Left cardiac atrium (tissue), 4 donors: ENCODE measurements around the gene TSSC4. TPM values are rescaled to one million over a fixed set of nuclear protein-coding genes. Genes with fewer than 3 reads are reported as not detected.

Experiments
- ATAC-seq, 2 donors: fragments of 200-7000 bp; cut with Tn5 transposase; one replicate each; pipeline ENCODE4 v1.9.1; 2020; ENCODE audit warnings: mild to moderate bottlenecking in 2 of 2, moderate library complexity in 2 of 2
- DNase-seq: peaks from one replicate; pipeline ENCODE4 v3.0.0-alpha.2; 2020
- intact Hi-C, 2 donors: fragments of 100-400 bp; cut with DNase I; formaldehyde crosslinking; loops; one replicate each; pipeline versions ENCODE4 v1.14.1 to v1.15.1; 2022 to 2023
- total RNA-seq, 2 donors: library from RNA; stranded (reverse); fragmentation: NEBNext Ultra II Directional; extraction: Animal tissue kit (Norgen Biotek cat#: 25700); gene quantifications; one replicate each; pipeline ENCODE4 v1.2.1, GENCODE V29; 2021
- donor health status: DM: no; HTN: yes; CAD: no.
- donor health status: DM: no; HTN: yes; CAD: no; lungs with severe emphysema.
- donor health status: DM: yes; HTN: yes; CAD: no.
- donor health status: Dilated cardiomyopathy.

TSSC4 gene
- total RNA-seq, 2 donors from 2014 or later = 34.9 to 45.7 TPM

- intact Hi-C loops = no loop called here
- DNase-seq (no peak), ATAC-seq (no peak)
These were observed 6.4 kb upstream of the TSSC4 start for GRCh38 chr11:2393941-2394817.

DNA sequence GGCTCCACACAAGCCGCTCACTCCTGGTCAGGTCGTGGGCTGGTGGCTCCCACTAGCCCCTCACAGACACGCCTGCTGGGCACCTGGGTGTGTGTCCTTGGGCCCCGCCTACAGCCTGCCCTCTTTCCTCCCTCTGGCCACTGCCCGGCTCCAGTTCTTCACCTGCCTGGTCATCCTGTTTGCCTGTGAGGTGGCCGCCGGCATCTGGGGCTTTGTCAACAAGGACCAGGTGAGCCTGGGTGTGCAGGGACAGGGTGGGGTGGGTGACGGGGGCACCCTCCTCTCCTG, 5.8 kb upstream of the TSSC4 start:
- ATAC-seq = no peak
- DNase-seq = no peak
- intact Hi-C loops = no loop called here

- ATAC-seq (no peak), DNase-seq (no peak)
- intact Hi-C loops = no loop called here
These were observed 5.3 kb upstream of the TSSC4 start for GRCh38 chr11:2395211-2395730.

DNA sequence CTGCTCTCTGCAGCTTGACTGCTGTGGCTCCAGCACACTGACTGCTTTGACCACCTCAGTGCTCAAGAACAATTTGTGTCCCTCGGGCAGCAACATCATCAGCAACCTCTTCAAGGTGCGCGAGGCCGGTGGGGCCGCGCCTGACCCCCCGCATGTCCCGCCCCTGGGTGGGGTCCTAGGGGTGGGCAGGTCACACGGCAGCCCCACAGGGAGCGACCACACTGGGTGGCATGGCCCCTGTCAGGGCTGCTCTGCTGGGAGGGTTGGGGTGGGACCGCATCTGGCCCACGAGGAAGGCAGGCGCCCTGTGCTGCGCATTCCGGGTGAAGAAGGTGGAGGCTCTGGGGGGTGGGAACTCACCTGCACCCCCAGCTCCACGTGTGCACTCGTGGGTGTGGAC, 4.7 kb upstream of the TSSC4 start:
- intact Hi-C loops = no loop called here
- ATAC-seq (no peak), DNase-seq (no peak)

- no peak for DNase-seq
- intact Hi-C loops = no loop called here
- ATAC-seq = no peak
These were observed 4.1 kb upstream of the TSSC4 start for GRCh38 chr11:2396471-2396870.

- ATAC-seq = no peak
- intact Hi-C loops = no loop called here
- DNase-seq = no peak
These were observed 3.5 kb upstream of the TSSC4 start for GRCh38 chr11:2397005-2397404.

DNA sequence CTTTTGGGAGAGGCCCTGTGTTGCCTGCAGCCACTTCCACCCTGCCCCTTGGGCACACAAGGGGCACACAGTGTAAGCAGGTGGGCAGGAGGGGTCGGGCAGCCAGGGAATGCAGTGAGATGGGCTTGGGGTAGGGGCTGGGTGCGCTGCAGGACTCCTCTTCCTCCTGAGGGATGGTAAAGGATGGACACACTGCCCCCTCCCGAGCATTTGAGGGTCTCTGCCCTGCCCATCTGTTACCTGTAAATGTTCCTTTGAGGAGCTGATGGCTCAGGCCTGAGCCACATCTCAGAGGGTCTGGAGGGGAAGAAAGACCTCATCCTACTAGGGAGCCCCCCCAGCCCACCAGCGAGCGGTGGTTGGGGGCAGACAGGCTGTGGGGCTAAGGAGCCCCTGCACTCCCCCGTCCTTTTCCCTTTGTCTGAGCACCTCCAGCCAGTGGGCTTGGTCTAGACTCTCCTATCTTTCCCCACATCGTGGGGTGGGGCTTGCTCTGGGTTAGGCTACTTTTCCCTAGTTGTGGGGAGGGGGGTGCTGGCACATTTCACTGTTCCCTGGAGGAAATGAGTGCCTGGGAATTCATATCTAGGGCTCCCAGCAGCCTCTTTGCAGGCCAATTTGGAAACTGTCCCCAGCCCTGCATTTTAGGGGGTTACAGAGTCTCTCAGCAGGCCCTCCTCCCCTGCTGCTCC, 1.7 kb upstream of the TSSC4 start:
- DNase-seq (no peak), ATAC-seq (no peak)
- intact Hi-C loops = no loop called here

GRCh38 chr11:2399488-2400068, 972 bp upstream of the TSSC4 start:
- intact Hi-C loops = no loop called here
- DNase-seq = no peak
- ATAC-seq = peak in 1 of 2 donors; percentile 2

GRCh38 chr11:2400762-2401435, 349 bp downstream of the TSSC4 start:
- DNase-seq (no peak), ATAC-seq (peak; percentile 6 to 7)
- intact Hi-C loops = no loop called here

DNA sequence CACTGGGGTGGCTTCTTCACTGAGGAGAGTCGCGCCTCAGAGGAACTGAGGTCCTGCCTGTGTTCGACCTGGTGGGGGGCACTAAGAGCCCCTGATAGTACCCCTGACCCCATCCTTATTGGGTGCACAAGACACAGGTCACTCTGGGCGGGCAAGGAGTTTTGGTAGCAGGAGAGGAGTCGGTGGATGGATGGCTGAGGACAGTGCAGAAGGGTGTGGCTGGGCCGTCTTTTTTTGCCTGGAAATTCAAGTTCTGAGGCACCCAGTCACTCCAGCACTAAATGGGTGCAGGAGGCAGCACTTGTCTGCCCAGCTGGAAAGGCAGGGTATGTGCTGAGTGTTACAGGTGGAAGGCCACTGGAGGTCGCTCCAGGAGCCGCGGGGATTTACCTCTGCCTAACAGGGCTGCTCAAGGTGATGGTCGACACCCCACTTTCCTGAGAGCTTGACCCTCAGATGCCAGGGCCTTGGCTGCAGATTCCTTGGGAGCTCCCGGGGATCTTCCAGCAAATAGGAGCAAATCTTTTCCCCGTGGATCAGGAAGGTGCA, 960 bp downstream of the TSSC4 start:
- intact Hi-C loops = no loop called here
- ATAC-seq (no peak), DNase-seq (no peak)

DNA sequence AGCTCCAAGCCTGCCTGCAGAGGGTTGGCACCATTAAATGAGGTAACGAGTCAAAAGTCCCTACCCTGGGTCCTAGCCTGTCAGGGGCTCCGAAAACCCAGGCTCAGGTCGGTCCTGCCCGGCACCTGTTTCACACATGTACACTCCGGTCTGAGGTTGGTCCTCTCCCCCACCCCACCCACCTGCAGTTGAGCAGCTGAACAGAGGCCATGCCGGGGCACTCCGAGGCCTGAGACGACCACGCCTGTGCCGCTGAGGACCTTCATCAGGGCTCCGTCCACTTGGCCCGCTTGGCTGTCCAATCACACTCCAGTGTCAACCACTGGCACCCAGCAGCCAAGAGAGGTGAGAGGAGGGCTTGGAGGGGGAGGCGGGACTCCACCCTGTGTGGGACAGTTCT, 1.6 kb downstream of the TSSC4 start:
- ATAC-seq (no peak), DNase-seq (no peak)
- intact Hi-C loops = no loop called here

GRCh38 chr11:2402890-2403645, 2.5 kb downstream of the TSSC4 start:
- intact Hi-C loops = no loop called here
- DNase-seq (no peak), ATAC-seq (no peak)

DNA sequence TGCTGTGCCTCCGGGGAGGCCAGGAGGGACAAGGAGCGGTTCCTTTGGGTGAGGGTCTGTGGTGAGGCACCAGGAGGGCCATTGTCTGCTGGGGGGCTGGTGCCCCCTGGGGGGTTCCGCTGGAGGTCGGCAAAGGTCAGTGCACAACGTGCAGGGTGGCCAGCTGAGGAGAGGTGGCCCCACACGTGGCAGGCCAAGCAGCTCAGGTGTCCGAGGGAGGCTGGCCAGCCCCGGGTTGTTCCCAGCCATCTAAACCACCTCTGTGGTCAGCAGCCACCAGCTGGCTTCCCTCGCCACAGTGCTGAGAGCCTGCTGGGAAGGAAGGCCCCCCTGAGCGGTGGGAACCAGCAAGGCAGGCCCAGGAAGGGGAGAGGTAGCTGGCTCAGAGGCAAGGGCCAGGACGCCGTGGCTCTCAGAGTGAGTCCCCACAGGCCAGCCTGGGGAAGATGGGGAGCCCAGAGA, 4.2 kb downstream of the TSSC4 start:
- DNase-seq (no peak), ATAC-seq (no peak)
- intact Hi-C loops = no loop called here

DNA sequence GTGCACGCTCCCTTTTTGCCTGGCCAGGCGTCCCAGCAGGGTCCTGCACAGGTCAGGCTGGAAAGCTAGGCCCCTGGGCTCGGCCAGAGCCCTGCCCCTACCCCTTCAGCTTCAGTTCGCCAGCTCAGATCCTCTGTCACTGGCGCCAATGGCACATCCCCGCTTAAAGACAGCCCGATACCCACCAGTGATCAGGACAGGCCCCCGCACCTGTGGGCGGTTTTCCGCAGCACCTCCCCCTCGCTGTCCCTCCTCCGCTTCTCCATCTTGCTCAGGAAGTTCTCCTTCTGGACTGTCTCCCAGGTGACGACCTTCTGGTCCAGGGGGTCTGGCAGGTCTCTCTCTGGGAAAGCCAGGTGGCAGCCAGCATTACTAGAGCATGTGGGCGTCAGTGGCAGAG, 5.9 kb downstream of the TSSC4 start:
- intact Hi-C loops = no loop called here
- DNase-seq = no peak
- ATAC-seq = no peak

GRCh38 chr11:2406878-2407410, 6.4 kb downstream of the TSSC4 start:
- DNase-seq = no peak
- intact Hi-C loops = no loop called here
- no peak for ATAC-seq

DNA sequence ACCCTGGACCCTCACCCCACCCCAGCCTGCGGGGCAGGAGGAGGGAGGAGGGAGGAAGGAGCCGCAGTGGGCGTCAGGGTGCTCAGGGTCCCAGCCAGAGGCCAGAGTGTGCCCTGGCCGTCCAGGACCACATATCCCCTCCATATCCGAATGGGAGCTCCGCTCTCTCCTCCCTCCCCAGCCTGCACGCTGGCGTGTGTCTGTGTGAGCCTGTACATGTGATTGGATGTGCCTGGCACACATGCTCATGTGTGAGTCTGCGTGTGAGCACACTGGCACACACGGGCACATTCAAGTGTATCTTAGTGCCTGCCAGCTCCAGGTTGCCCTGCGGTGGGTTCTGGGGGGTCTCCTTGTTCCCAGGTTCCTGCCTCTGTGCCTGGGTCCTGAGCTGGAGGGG, 8.1 kb downstream of the TSSC4 start:
- no peak for ATAC-seq
- no peak for DNase-seq
- intact Hi-C loops = no loop called here

DNA sequence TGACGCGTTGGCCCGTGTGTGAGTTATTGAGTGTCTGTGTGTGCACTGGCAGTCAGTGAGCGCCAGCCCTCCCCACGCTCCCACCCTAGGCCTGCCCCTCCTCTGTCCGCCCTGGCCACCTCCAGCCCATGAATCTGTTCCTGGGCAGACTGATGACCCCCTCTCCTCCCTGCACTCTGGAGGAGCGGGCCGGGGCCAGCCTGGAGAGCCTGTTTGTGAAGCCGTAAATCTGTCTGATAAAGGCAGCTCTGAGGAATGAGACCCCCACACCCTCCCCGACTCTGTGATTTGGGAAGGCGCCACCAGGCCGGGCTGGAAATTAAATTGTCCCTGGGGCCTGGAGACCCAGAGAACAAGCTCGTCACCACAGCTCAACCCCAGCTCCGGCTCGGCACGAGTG, 8.6 kb downstream of the TSSC4 start:
- DNase-seq = no peak
- intact Hi-C loops = no loop called here
- ATAC-seq = no peak
